ENCODE data around the gene CHRNG.
A peak's percentile ranks its signal among the peaks of the same experiment; 100 is the strongest.
"Not testable (repeated sequence)": the region's sequence is repeated elsewhere in the genome, so short reads cannot be mapped to it uniquely, and the experiment has no call there.

The CHRNG gene

DNA sequence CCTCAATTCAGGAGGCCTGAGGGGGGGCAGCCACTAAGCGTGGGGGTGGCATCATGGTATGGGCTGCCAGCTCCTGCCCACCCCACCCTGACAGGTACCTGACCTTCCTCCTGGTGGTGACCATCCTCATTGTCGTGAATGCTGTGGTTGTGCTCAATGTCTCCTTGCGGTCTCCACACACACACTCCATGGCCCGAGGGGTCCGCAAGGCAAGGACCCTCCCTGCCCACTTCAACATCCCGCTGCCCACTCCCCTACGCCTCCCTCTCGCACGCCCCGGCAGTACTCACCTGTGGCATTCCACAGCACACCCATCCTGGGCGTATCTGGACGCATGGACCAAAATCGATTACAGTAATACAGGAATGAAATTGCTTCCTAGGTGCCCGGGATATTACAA lies 4.0 kb downstream of the CHRNG start:
- DNase-seq (ENCODE audit: low read depth in 2 of 2, low spot score in 1 of 2) = no peak

- DNase-seq (ENCODE audit: low read depth in 2 of 2, low spot score in 1 of 2) = no peak
Measured at GRCh38 chr2:232543928-232544631, 4.6 kb downstream of the CHRNG start.

GRCh38 chr2:232544674-232545073 lies 5.2 kb downstream of the CHRNG start:
- no peak for DNase-seq (ENCODE audit: low read depth in 2 of 2, low spot score in 1 of 2)

DNA sequence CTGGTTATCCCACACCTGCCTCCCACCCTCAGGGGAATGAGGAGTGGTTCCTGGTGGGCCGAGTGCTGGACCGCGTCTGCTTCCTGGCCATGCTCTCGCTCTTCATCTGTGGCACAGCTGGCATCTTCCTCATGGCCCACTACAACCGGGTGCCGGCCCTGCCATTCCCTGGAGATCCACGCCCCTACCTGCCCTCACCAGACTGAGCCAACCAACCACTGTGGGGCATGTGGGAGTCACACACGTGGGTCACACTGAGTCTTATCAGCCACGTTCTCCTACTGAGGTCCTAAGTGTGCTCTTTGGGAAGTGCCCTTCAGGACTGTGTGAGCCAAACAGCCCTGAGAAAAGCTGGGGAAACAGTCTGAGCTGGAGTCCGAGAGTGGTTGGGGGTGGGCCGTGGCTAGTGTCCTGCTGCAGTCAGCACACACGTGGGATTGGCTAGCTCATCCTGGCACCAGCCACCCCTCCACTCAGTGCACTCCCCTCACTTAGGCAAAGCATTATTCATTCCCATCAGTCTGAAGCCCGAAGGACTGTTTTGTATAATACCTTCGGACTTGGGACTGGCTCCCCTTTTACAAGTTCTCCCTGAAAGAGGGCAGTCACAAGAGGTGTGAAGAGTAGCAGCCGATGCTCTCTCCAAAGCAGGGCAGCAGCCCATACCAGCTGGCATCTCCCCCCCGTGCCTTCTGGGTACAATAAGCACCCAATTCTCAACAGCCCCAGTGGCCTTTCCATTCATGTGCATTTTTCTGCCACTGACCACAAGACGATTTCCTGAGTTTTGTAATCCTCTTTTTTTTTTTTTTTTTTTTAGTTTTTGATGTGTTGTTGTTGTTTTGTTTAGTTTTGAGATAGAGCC lies 6.3 kb downstream of the CHRNG start:
- no peak for DNase-seq (ENCODE audit: low read depth in 2 of 2, low spot score in 1 of 2)

- no peak for DNase-seq (ENCODE audit: low read depth in 2 of 2, low spot score in 1 of 2)
Measured at GRCh38 chr2:232547991-232548390, 8.5 kb downstream of the CHRNG start.

DNA sequence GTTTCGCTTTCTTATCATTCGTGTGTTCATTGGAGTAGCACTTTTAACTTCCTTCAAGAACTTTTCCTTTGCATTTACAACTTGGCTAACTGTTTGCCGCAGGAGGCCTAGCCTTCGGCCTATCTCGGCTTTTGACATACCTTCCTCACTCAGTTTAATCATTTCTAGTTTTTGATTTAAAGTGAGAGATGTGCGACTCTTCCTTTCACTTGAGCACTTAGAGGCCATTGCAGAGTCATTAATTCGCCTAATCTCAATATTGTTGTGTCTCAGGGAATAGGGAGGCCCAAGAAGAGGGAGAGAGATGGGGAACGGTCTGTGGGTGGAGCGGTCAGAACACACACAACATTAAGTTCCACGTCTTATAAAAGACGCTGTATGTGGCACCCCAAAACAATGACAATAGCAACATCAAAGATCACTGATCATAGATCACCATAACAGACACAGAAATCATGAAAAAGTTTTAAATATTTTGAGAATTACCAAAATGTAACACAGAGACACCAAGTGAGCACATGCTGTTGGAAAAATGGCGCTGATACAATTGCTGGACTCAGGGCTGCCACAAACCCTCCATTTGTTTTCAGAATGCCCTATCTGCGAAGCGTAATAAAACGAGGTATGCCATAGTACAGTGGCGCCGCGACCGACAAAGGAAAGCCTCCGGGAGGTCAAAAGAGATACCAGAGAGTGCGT lies 10.3 kb downstream of the CHRNG start:
- DNase-seq (ENCODE audit: low read depth in 2 of 2, low spot score in 1 of 2) = no peak

DNA sequence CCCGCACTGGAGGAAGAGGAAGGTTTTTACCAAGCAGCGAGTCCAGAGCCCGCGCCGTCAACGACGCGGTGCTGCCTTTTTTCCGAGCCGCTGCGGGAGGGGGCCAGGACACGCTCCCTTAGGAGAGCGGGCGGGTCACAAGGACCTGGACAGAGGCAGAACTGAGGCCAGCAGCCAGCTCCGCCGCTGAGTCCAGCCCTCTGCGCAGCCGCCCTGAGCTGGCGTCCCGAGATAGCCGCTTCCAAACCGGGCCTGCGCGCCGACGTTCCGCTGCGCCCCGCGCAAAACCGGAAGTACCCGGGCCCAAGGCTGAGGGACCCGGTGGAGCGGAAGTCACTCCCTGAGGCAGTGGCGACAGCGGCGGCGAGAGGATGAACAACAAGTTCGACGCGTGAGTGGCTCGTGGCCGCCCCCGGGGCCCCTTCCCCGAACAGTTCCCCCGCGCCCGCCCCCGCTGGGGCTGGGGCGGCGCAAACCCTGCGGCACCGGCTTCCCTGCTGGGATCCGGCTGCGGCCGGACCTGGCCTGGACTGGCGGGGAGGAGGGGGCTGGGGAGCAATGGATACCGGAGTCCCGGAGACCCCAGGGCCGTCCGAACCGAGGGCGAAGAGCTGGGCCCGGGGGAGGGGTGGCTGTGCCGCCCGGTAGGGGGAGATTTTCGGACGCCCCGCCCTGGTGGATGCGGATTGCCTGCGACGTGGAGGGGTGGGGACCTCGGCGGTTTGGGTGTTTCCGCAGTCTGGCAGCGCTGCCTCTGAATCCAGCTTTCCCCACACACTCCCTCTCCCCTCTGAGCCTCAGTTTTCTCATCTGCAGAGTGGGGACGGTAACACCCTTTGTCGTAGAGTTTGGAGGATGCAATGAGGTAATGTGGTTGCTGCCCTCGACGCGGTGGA lies 11.1 kb downstream of the CHRNG start, which contains the start of the genes EIF4E2 and TIGD1:
Gene EIF4E2, plus strand, starts transcription at position 336 of the 896 bp plus-strand sequence. Its CDS starts 36 bp downstream, at position 372.
Gene TIGD1, minus strand, starts transcription at position 204 of the 896 bp plus-strand sequence. CDS start 675 bp downstream, outside the sequence.
- peak; percentile 82 to 85 for DNase-seq (ENCODE audit: low read depth in 2 of 2, low spot score in 1 of 2)

DNA sequence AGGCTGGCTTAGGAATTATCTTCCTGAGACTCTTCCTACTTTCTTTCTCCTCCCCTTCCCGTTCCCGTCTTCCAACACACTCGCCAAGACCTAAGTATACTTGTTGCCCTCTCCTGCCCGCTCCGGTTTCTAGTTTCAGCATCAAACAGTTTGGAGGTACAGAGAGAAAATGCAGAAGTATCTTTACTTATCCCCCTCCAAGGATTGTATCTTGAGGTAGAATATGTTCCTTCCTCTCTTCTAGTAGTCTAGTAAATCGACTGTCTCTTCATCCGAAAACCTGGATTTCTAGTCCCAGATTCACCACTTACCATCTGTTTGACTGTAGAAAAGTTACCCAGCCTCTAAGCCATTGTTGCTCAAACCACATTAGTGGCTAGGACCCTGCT lies 11.8 kb downstream of the CHRNG start:
- no peak for DNase-seq (ENCODE audit: low read depth in 2 of 2, low spot score in 1 of 2)

GRCh38 chr2:232551776-232552175 lies 12.3 kb downstream of the CHRNG start:
- DNase-seq (ENCODE audit: low read depth in 2 of 2, low spot score in 1 of 2) = no peak

- DNase-seq (ENCODE audit: low read depth in 2 of 2, low spot score in 1 of 2) = no peak
Measured at GRCh38 chr2:232556426-232556825, 16.9 kb downstream of the CHRNG start.

GRCh38 chr2:232562515-232563151 lies 23.1 kb downstream of the CHRNG start:
- no peak for DNase-seq (ENCODE audit: low read depth in 2 of 2, low spot score in 1 of 2)

GRCh38 chr2:232563580-232563979 lies 24.1 kb downstream of the CHRNG start:
- DNase-seq (ENCODE audit: low read depth in 2 of 2, low spot score in 1 of 2) = no peak

DNA sequence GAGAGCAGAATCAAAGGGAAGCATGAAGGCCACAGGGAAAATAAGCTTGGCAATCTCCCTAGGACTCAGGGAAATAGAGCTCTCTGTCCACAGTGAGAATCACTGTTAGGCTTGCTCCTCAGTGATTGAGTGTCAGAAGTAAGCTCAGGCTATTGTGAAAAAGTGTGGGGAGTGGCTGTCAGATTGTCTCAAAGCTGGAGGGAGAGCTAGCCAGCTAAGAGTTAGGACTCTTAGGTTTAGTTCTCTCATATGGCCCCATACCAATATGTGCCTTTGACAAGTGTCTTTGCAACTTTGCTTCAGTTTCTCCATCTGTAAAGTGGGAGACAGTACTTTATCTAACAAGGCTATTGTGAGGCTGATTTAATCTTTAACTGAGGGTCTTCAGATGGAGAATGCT lies 28.2 kb downstream of the CHRNG start:
- DNase-seq (ENCODE audit: low read depth in 2 of 2, low spot score in 1 of 2) = no peak

DNA sequence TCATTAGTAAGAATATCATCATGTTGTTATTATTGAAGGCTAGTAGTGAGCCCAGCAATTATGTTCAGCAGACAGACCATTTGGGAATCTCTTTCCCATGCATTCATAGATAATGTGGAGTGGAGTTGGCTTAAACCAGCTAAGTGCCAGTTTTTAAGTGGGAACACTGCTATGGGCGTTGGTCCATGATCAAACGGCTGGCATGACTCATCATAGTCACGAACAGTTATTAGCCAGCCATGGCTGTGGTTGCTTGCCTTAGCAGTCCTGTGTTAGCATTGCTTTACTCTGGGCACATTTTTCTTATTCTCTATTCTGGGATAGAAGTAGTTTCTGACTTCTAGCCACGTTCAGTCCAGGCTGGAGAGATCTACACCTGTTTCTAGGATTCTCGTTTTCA lies 28.7 kb downstream of the CHRNG start:
- DNase-seq (ENCODE audit: low read depth in 2 of 2, low spot score in 1 of 2) = no peak

- DNase-seq (ENCODE audit: low read depth in 2 of 2, low spot score in 1 of 2) = no peak
Measured at GRCh38 chr2:232569541-232569940, 30.0 kb downstream of the CHRNG start.

DNA sequence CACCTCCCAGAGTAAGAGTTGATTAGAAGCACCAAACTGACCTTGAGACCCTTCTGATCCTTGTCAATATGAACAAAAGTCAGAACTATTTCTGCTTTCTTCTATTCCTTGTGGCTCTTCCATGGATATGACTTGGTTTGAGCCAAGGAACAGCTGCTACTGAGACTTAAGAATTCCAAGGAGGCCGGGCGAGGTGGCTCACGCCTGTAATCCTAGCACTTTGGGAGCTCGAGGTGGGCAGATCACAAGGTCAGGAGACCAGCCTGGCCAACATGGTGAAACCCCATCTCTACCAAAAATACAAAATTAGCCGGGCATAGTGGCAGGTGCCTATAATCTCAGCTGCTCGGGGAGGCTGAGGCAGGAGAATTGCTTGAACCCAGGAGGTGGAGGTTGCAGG lies 31.0 kb downstream of the CHRNG start:
- not testable (repeated sequence) for DNase-seq (ENCODE audit: low read depth in 2 of 2, low spot score in 1 of 2)

DNA sequence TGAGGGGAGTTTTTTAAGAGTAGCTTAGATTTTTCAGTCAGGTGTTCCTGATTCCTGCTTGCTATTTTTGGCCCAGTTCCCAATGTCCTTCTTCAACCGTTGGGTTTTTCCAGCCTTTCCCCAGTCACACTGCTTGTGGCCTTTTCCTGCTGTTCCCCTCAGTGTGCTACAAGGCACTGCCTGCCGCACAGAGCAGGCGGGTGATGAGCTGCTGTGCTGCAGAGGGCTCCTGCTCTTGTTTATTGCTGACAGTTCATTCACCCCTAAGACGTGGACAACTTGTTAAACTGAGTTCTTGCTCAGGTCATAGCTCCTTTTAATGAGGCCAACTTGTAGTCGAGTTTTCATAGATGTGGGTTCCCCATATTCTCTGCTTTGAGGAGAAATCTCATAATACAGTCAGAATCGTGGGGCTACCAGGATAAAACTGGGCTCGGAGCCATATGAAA lies 31.6 kb downstream of the CHRNG start:
- DNase-seq (ENCODE audit: low read depth in 2 of 2, low spot score in 1 of 2) = no peak

DNA sequence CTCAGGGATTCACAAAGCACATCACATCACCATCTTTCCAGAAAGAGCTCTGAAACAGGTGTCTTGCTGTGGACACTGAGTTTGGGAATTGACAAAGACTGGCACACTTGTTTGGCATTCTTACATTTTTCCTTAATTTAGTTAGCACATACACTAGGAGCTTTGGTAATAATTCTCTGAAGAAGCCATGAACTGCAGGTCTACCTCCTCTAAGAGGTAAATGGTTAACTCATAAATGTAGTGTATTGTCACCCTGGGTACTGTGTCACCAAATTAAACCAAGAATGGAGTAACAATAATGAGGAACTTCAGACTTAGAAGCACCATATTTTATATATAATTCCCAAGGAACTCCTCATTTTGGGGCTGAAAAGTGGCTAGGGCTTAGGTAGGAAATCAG lies 33.5 kb downstream of the CHRNG start:
- DNase-seq (ENCODE audit: low read depth in 2 of 2, low spot score in 1 of 2) = no peak

DNA sequence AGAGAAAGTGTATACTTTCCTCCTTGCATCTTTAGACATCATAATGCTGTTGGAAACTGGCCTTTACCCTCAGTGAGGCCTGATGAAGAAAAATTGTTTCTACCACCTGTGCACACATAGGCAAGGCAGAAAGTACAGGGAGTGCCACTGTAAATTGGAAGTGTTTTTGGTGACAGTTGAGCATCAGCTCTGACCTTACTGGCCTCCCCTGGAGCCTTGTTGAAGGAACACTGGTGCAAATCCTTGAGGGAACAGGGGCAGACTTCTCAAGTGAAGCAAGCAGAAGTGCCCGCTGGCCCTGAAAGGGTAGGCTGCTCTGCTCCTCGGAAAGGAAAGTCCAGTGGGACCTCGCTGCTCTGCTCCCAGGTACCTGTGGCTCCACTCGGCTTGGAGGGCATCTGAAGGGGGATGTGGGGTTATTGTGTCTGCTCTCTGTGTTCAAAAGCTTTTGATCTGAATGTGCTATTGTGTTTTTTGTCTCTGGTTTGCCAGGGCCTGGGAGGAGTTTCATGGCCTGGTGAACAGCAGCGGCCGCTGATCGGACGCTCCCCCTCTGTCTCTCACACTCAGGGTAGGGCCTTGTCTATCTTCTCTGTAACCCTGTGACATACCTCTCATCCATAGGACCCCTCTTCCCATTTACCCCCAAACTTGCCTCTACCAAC lies 34.4 kb downstream of the CHRNG start:
- DNase-seq (ENCODE audit: low read depth in 2 of 2, low spot score in 1 of 2) = no peak
